HG02943 (cell line): Measurements from ENCODE around the gene NFIX.
"Not testable (repeated sequence)": the region's sequence is repeated elsewhere in the genome, so short reads cannot be mapped to it uniquely, and the experiment has no call there.

Experiments
- ATAC-seq: cut with Tn5 transposase; IDR thresholded peaks from one replicate; pipeline ENCODE4 v1.9.1; 2021; ENCODE audit warnings: mild to moderate bottlenecking, low read depth, moderate library complexity; ENCODE audit not compliant: unreplicated experiment

The NFIX gene

GRCh38 chr19:12994701-12995595 is at the start of gene NFIX:
Gene NFIX (plus strand): TSS chr19:12995475. CDS start chr19:12995838, 363 bp downstream.
- no peak for ATAC-seq

DNA sequence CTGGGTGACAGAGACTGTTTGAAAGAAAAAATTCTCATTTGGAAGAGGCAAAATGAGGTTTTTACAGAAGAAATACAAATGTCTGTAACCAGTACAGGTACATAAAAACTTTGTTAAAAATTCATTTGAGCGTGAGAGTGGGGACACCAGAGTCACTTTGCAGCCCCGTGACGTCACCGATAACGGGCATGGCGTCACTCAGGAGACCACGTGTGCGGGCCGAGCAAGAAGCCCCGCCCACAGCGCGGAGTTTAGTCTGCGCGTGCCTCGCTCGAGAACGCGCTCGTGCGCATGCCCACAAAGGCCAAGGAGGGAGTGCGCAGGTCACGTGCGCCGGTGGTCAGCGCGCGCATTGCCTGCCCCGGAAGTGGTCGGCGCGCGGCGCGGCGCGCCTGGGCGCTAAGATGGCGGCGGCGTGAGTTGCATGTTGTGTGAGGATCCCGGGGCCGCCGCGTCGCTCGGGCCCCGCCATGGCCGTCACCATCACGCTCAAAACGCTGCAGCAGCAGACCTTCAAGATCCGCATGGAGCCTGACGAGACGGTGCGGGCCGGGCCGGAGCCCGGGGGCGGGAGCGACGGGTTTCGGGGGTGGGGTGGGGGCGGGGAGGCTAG is 49.7 kb upstream of the NFIX start, which contains the start of gene RAD23A:
Gene RAD23A, plus strand, starts transcription at position 384 of the 613 bp plus-strand sequence. Its CDS starts 87 bp downstream, at position 471.
- ATAC-seq, result peak; percentile 69

DNA sequence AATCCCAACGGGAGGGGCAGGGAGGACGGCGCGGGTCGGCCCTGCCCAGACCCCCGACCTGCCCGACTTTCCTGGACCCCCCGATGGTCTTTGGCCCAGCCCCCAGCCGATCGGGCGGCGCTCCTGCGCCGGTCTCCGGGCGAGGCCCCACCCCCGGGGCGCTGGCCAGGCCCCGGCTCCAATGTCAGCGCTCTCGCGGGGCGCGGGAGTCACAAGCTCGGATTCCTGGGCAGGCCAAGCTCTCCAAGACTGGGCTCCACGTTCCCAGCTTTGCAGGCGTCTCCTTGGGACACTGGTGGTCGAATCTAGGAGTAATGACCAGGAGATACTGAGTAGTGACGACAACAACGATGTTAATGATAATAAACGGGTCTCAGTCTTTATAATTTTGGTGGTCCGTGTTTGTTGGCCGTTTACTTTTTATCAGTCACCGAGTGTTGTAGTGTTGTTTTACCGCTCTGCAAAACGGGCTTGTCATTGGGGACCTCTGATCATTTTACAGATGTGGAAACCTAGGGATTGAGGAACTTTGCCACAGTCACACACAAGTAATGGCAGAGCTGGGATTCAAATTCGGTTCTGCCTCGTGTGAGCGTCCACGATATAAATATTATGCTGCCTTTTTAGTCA is 49.1 kb upstream of the NFIX start:
- ATAC-seq, result peak; percentile 28

DNA sequence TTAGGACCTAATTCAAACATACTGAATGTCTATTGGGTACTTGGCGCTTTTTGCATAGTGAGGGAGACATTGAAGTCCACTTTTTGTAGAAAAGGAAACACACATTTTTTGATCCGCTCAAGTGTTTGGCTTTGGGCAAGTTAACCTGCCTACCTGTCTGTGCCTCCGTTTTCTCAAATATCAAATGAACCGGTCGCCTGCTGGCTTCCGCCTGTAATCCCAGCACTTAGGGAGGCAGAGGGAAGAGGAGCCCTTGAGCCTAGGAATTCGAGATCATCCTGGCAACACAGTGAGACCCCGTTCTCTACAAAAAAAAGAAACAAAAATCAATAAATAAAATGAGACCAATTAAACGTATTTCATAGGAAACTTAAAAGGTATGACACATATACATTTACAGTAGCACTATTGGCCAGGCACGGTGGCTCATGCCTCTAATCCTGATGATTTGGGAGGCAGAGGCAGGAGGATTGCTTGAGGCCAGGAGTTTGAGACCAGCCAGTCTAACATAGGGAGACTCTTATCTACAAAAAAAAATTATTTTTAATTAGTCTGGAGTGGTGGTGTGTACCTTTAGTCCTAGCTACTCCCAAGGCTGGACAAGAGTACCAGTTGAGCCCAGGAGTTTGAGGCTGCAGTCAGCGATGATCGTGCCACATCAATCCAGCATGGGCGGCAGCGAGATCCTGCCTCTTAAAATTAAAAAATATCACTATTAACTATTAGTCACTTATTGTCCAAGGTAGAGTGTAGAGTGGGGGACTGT is 48.4 kb upstream of the NFIX start:
- ATAC-seq, result no peak

- no peak for ATAC-seq
These were observed 47.3 kb upstream of the NFIX start for GRCh38 chr19:12947702-12948611.

- no peak for ATAC-seq
These were observed 46.5 kb upstream of the NFIX start for GRCh38 chr19:12948612-12949362.

GRCh38 chr19:12949363-12950283 is 45.7 kb upstream of the NFIX start:
- no peak for ATAC-seq

- not testable (repeated sequence) for ATAC-seq
These were observed 43.2 kb upstream of the NFIX start for GRCh38 chr19:12952050-12952449.

DNA sequence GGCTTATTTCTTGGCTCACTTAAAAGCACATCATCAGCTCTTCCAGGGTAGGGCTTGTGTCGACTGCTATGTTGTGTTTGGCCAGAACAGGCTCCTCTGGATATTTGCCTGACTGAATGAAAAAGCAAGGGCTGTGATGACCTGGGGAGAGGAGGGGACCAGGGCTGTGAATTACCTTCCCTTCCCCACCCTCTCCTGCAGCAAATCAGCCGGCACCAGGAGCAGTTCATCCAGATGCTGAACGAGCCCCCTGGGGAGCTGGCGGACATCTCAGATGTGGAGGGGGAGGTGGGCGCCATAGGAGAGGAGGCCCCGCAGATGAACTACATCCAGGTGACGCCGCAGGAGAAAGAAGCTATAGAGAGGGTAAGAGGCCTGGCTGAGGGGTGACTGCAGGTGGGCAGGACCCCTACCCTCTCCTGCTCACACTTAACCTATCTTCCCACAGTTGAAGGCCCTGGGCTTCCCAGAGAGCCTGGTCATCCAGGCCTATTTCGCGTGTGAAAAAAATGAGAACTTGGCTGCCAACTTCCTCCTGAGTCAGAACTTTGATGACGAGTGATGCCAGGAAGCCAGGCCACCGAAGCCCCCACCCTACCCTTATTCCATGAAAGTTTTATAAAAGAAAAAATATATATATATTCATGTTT is 42.7 kb upstream of the NFIX start:
- ATAC-seq, result no peak

DNA sequence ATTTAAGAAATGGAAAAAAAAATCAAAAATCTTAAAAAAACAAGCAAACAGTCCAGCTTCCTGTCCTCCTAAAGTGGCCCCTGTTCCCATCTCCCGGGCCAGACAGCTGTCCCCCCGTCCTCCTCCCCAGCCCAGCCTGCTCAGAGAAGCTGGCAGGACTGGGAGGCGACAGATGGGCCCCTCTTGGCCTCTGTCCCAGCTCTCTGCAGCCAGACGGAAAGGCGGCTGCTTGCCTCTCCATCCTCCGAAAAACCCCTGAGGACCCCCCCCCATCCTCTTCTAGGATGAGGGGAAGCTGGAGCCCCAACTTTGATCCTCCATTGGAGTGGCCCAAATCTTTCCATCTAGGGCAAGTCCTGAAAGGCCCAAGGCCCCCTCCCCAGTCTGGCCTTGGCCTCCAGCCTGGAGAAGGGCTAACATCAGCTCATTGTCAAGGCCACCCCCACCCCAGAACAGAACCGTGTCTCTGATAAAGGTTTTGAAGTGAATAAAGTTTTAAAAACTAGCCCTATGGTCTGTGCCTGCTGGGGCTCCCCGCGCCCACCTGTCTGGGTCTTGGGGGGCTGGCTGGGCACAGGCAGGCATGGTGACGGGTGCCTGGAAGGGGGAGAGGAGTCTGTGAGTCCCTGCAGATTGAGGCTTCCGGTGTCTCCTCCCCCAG is 42.0 kb upstream of the NFIX start:
- ATAC-seq, result no peak

DNA sequence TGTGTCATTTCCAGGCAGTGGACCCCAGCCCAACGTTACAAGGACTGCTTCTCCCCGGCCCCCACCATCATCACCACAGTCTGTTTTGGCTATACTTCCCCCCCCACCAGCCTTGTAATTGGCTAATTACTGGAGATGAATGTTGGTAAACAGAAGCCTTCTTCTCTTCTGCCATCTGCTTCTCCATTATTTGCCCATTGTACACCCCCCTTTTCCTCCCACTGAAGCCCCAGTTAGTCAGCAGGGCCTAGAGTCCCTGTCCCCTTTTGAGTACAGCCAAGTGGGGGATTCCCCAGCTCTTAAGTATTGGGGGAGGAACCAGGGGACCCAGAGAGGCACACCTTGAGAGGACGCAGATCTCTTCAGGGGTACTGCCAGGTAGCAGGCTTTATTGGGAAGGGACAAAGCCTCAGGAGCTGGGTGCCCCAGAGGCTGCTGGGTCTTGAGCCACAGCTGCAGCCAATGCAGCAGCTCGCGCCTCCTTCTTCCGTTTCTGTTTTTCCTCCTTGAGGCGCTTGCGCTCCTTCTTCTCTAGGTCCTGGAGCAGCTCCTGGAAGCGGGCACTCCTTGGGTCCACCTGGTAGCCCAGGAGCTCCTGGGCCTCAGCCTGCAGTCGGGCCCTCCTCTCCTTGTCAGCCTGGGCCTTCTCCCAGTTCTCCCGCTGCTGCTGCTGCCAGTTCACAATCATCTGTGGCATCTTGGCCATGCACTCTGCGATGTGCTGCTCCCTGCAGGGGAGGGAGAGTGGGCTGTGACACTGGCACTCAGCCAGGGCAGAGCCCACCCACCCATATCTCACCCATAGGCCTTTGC is 41.3 kb upstream of the NFIX start:
- no peak for ATAC-seq

DNA sequence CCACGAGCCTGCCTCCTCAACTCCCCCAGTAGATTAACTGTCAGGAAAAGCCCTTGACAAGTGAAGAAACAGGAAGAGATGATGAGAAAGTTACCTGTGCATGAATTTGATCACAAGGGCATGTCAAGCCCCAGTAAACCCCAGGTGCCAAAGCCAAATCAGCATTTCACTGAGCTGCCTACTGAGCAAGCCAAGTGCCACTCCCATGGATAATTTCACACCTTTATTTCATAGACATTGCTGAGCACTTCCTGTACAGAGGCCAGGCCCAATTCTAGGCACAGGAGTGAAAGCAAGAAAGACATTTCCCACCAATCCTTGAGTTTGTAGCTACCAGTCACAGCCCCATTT is 40.7 kb upstream of the NFIX start:
- no peak for ATAC-seq

GRCh38 chr19:12955575-12955974 is 39.7 kb upstream of the NFIX start:
- ATAC-seq, result not testable (repeated sequence)

DNA sequence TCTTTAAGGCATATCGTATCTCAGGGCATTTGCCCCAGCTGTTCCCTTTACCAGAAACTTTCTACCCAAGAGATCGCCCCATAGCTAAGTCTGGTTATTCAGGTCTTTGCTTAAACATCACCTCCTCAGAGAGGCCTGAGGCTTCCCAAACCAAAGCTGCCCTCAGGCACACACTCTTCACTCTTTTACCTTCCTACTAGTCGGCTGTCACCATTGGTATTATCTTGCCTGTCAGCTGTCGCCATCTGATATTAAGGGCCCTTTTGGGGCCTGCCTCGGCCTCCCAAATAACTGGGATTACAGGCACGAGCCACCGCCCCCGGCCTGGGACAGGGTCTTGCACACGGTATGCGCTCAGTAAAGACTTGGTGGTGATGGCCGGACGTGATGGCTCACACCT is 39.3 kb upstream of the NFIX start:
- no peak for ATAC-seq

- ATAC-seq, result no peak
These were observed 38.6 kb upstream of the NFIX start, which contains the start of gene GADD45GIP1 for GRCh38 chr19:12956446-12957388. Gene GADD45GIP1 (minus strand): TSS chr19:12957223. CDS start chr19:12957212, 11 bp downstream.
